ENCODE data around the gene TSPAN9. TPM values are rescaled to one million over a fixed set of nuclear protein-coding genes. Genes with fewer than 3 reads are reported as not detected.

TSPAN9 gene
- polyA plus RNA-seq, 3 donors: 0.15 to 0.34 (median 0.25) TPM

- Histone ChIP-seq H3K9ac (ENCODE audit: insufficient read depth, low read length, poor library complexity, severe bottlenecking) (no peak overlapping the region), H3K36me3 (replicated peaks in 1 of 2; ENCODE audit: control insufficient read depth in 1 of 2, insufficient read depth in 2 of 2, low read length in 2 of 2) (no peaks in the 10 kb centered on the region), H4K20me1 (ENCODE audit: insufficient read depth, low read length) (no peaks in the 10 kb centered on the region), H3K9me3 (replicated peaks in 1 of 2; ENCODE audit: control insufficient read depth in 1 of 2, insufficient read depth in 1 of 2, low read length in 2 of 2) (no peaks in the 10 kb centered on the region), H3K79me2 (ENCODE audit: insufficient read depth, low read length) (no peaks in the 10 kb centered on the region), H3K4me1 (ENCODE audit: control insufficient read depth in 1 of 2, insufficient read depth in 2 of 2, low read length in 2 of 2) (peaks cover 29 to 33% of the 10 kb centered on the region in 2 donors), H3K27ac (ENCODE audit: low read depth in 1 of 2, low read length in 2 of 2) (no peak overlapping the region), H3K4me2 (replicated peaks; ENCODE audit: extremely low read depth, low read length, poor library complexity, severe bottlenecking) (no peak overlapping the region), H3K4me3 (replicated peaks in 1 of 3; ENCODE audit: low read depth in 2 of 3, low read length in 3 of 3) (no peak overlapping the region), H3K27me3 (ENCODE audit: control insufficient read depth in 2 of 2, insufficient read depth in 2 of 2, low read length in 2 of 2) (no peaks in the 10 kb centered on the region), H2AFZ (ENCODE audit: insufficient read depth, low read depth, low read length, poor library complexity, severe bottlenecking) (no peak overlapping the region)
- Mint-ChIP-seq H3K9me3 (peaks cover 0 to 3% (median 0%) of the 10 kb centered on the region in 7 donors), H3K4me1 (peaks cover 29% of the 10 kb centered on the region), H3K4me3 (no peak overlapping the region), H3K36me3 (no peaks in the 10 kb centered on the region), H3K27ac (no peak overlapping the region), H3K27me3 (ENCODE audit: low read depth in 3 of 3) (peaks cover 3 to 11% (median 7%) of the 10 kb centered on the region in 3 donors)
- intact Hi-C loops (cut with micrococcal nuclease): no loop called here
- no peak for TF ChIP-seq CTCF (IDR thresholded peaks at IDR 0.05)
- WGBS (ENCODE audit: insufficient coverage): 92% methylated on average over 5 of the region's 7 CpGs
- no peak for DNase-seq
These were observed 176.6 kb downstream of the TSPAN9 start for GRCh38 chr12:3253682-3254275.

GRCh38 chr12:3255057-3255456 is 177.9 kb downstream of the TSPAN9 start:
- intact Hi-C loops (cut with micrococcal nuclease): no loop called here
- peaks cover 3 to 9% (median 4%) of the 10 kb centered on the region in 3 donors for H3K27me3 Mint-ChIP-seq (ENCODE audit: low read depth in 3 of 3)
- H3K4me1 ChIP-seq (ENCODE audit: control insufficient read depth in 1 of 2, insufficient read depth in 2 of 2, low read length in 2 of 2): peaks cover 20 to 21% of the 10 kb centered on the region in 2 donors

More at GRCh38 chr12:3255057-3255456, 177.9 kb downstream of the TSPAN9 start:
- peaks cover 0 to 2% (median 0%) of the 10 kb centered on the region in 7 donors for H3K9me3 Mint-ChIP-seq
- Histone ChIP-seq H3K27me3 (ENCODE audit: control insufficient read depth in 2 of 2, insufficient read depth in 2 of 2, low read length in 2 of 2) (no peaks in the 10 kb centered on the region), H2AFZ (ENCODE audit: insufficient read depth, low read depth, low read length, poor library complexity, severe bottlenecking) (no peak overlapping the region), H3K36me3 (replicated peaks in 1 of 2; ENCODE audit: control insufficient read depth in 1 of 2, insufficient read depth in 2 of 2, low read length in 2 of 2) (no peaks in the 10 kb centered on the region), H3K4me2 (replicated peaks; ENCODE audit: extremely low read depth, low read length, poor library complexity, severe bottlenecking) (no peak overlapping the region), H3K27ac (ENCODE audit: low read depth in 1 of 2, low read length in 2 of 2) (no peak overlapping the region), H4K20me1 (ENCODE audit: insufficient read depth, low read length) (no peaks in the 10 kb centered on the region), H3K4me3 (replicated peaks in 1 of 3; ENCODE audit: low read depth in 2 of 3, low read length in 3 of 3) (no peak overlapping the region), H3K9me3 (replicated peaks in 1 of 2; ENCODE audit: control insufficient read depth in 1 of 2, insufficient read depth in 1 of 2, low read length in 2 of 2) (no peaks in the 10 kb centered on the region), H3K9ac (ENCODE audit: insufficient read depth, low read length, poor library complexity, severe bottlenecking) (no peak overlapping the region), H3K79me2 (ENCODE audit: insufficient read depth, low read length) (no peaks in the 10 kb centered on the region)
- H3K4me3 Mint-ChIP-seq: no peak overlapping the region
- no peak for DNase-seq
- peaks cover 19% of the 10 kb centered on the region for H3K4me1 Mint-ChIP-seq
- H3K36me3 Mint-ChIP-seq: no peaks in the 10 kb centered on the region
- H3K27ac Mint-ChIP-seq: no peak overlapping the region
- 89% methylated on average over 9 of the region's 12 CpGs for WGBS (ENCODE audit: insufficient coverage)
- TF ChIP-seq CTCF (IDR thresholded peaks at IDR 0.05): no peak
